Endothelial cell (in vitro differentiated cells): ENCODE results near the gene MYH7. TPM values are rescaled to one million over a fixed set of nuclear protein-coding genes. Genes with fewer than 3 reads are reported as not detected.

Source experiments
- DNase-seq: peaks from one replicate; pipeline ENCODE4 v3.0.0; 2021; ENCODE audit warnings: low spot score
- H3K27ac Mint-ChIP-seq: one replicate; pipeline ENCODE4 v1.8.0; 2021; ENCODE audit warnings: mixed read lengths, inconsistent platforms; ENCODE audit not compliant: unreplicated experiment
- H3K27me3 Mint-ChIP-seq: one replicate; pipeline ENCODE4 v1.8.0; 2021; ENCODE audit warnings: mild to moderate bottlenecking, moderate library complexity, mixed read lengths, inconsistent platforms; ENCODE audit not compliant: unreplicated experiment
- H3K36me3 Mint-ChIP-seq: one replicate; pipeline ENCODE4 v1.8.0; 2021; ENCODE audit warnings: mild to moderate bottlenecking, low read depth, mixed read lengths, inconsistent platforms; ENCODE audit not compliant: unreplicated experiment
- H3K4me1 Mint-ChIP-seq: one replicate; pipeline ENCODE4 v1.8.0; 2021; ENCODE audit warnings: mild to moderate bottlenecking, mixed read lengths, inconsistent platforms; ENCODE audit not compliant: unreplicated experiment
- H3K4me3 Mint-ChIP-seq: one replicate; pipeline ENCODE4 v1.8.0; 2021; ENCODE audit warnings: mild to moderate bottlenecking, mixed read lengths, inconsistent platforms; ENCODE audit not compliant: unreplicated experiment
- H3K9me3 Mint-ChIP-seq: one replicate; pipeline ENCODE4 v1.8.0; 2021; ENCODE audit warnings: mixed read lengths, inconsistent platforms; ENCODE audit not compliant: unreplicated experiment
- total RNA-seq: library from RNA; stranded (reverse); fragmentation: NEBNext Ultra II Directional; extraction: Animal tissue kit (Norgen Biotek cat#: 25700); gene quantifications from one replicate; pipeline ENCODE4 v1.2.1, GENCODE V29; 2021; ENCODE audit not compliant: unreplicated experiment
- TF ChIP-seq, protein P1 (sequence below): fragments of 200-600 bp; sonication (generic); IDR thresholded peaks from one replicate; pipeline ENCODE4 v1.5.0; 2021; ENCODE audit warnings: antibody characterized with exemption; ENCODE audit not compliant: unreplicated experiment

Gene MYH7
- total RNA-seq, 1 donor from 2014 or later = 0.18 TPM

- H3K4me3 Mint-ChIP-seq = no peak overlapping the region
- no peaks in the 10 kb centered on the region for H3K9me3 Mint-ChIP-seq
- H3K36me3 Mint-ChIP-seq = peaks cover 14% of the 10 kb centered on the region
- TF ChIP-seq, protein P1, sequence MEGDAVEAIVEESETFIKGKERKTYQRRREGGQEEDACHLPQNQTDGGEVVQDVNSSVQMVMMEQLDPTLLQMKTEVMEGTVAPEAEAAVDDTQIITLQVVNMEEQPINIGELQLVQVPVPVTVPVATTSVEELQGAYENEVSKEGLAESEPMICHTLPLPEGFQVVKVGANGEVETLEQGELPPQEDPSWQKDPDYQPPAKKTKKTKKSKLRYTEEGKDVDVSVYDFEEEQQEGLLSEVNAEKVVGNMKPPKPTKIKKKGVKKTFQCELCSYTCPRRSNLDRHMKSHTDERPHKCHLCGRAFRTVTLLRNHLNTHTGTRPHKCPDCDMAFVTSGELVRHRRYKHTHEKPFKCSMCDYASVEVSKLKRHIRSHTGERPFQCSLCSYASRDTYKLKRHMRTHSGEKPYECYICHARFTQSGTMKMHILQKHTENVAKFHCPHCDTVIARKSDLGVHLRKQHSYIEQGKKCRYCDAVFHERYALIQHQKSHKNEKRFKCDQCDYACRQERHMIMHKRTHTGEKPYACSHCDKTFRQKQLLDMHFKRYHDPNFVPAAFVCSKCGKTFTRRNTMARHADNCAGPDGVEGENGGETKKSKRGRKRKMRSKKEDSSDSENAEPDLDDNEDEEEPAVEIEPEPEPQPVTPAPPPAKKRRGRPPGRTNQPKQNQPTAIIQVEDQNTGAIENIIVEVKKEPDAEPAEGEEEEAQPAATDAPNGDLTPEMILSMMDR = no peak
- H3K27ac Mint-ChIP-seq = no peak overlapping the region
- peaks cover 24% of the 10 kb centered on the region for H3K4me1 Mint-ChIP-seq
- H3K27me3 Mint-ChIP-seq = peaks cover 5% of the 10 kb centered on the region
- DNase-seq = no peak
Measured at GRCh38 chr14:23380976-23381375, 54.5 kb downstream of the MYH7 start.

DNA sequence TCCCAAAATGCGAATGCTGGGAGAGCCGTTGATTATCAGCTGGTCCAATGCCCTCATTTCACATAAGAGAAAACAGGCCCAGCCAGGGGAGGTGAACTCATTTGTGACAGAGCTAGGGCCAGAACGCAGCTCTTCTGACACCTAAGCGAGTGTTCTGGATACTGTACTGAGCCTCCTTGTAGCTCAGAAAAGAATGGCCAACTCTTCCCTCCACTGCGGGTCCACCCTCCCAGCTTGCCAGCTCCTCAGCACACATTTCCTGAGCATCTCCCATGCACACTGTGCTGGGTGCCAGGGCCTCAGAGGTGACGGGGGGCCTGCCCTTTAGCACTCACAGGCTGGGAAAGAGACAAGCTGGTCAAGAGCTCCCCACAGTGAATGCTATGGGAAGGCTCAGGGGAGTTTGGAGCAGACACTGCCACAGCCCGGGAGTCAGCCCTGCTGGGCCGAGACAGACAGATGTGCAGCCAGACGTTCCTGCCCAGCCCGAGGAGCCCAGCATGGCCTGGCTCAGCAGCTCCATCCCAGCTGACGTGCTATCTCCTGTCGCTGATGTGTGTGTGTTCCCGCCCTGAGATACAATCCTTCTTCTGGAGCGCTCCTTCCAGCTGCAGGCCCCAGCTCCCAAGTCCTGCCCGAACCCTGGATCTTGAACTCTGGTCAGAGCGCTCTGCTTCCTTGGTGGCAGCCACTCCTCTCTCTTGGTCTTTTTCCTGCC is 55.1 kb downstream of the MYH7 start:
- Mint-ChIP-seq H3K4me3 (no peak overlapping the region), H3K27ac (no peak overlapping the region), H3K36me3 (peaks cover 14% of the 10 kb centered on the region), H3K4me1 (peaks cover 24% of the 10 kb centered on the region), H3K27me3 (peaks cover 5% of the 10 kb centered on the region), H3K9me3 (no peaks in the 10 kb centered on the region)
- TF ChIP-seq, protein P1 = no peak
- no peak for DNase-seq

DNA sequence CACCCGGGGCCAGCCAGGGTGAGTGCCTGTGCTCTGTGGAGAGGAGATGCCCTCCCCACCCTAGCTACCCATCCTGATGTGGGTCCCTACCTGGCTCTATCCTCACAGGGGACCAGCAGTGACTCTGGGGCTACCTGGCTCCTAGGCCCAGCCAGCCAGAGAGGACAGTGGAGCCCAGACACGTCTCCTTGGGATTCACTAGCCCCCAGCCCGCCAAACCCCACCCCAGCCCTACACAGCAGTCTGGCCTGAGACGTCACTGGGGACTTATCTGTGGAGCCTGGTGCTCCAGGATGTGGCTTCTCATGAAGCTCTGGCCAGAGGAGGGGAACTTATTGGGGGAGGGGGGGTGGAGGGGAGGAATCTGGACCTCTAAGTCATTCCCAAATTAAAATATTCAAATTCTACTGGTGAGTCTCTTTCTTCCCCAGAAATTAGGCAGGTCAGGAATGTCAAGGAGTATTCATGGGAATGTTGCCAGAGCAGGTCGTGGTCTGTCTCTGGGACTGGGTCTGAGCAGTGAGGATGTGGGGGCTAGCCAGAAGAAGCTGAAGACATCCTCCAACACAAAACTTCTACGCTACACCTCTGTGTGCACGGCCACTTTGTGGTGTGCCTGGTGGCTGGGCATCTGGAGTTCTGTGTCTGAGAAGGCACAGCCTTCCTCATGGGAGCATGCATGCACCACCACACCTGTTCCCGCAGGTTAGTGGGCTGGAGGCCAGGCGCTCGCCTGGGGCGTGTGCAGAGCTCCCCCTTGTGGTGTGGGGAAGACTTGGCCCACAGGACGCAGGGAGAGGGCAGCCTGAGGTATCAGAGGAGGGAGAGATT is 55.9 kb downstream of the MYH7 start:
- H3K9me3 Mint-ChIP-seq = no peaks in the 10 kb centered on the region
- no peak overlapping the region for H3K27ac Mint-ChIP-seq
- H3K27me3 Mint-ChIP-seq = peaks cover 5% of the 10 kb centered on the region
- TF ChIP-seq, protein P1 = peak; percentile 76
- H3K4me3 Mint-ChIP-seq = no peak overlapping the region
- peaks cover 24% of the 10 kb centered on the region for H3K4me1 Mint-ChIP-seq
- DNase-seq = peak; percentile 68
- peaks cover 6% of the 10 kb centered on the region for H3K36me3 Mint-ChIP-seq

GRCh38 chr14:23378612-23379220 is 56.7 kb downstream of the MYH7 start:
- DNase-seq = no peak
- H3K27me3 Mint-ChIP-seq = peaks cover 5% of the 10 kb centered on the region
- no peak overlapping the region for H3K4me3 Mint-ChIP-seq
- no peaks in the 10 kb centered on the region for H3K9me3 Mint-ChIP-seq
- TF ChIP-seq, protein P1 = no peak
- H3K27ac Mint-ChIP-seq = no peak overlapping the region
- peaks cover 24% of the 10 kb centered on the region for H3K4me1 Mint-ChIP-seq
- H3K36me3 Mint-ChIP-seq = no peaks in the 10 kb centered on the region
